HepG2 (cell line): ENCODE measurements around the gene PTPRU.

Experiments used
- CREB1 ChIP-seq, 2 experiments: fragments of 450-650 bp in 1 of 2; IDR thresholded peaks; 2 replicates each; pipeline ENCODE4 v1.6.1; 2016 to 2017; ENCODE audit warnings: control low read depth in 1 of 2, mild to moderate bottlenecking in 1 of 2, missing compliant biosample characterization in 1 of 2, missing genetic modification characterization in 1 of 2
- CTCF ChIP-seq: sonication (generic); formaldehyde crosslinking; IDR thresholded peaks from 2 replicates; pipeline ENCODE4 v1.5.0; 2020; ENCODE audit warnings: mild to moderate bottlenecking, missing genetic modification reagents, moderate library complexity
- TP53 ChIP-seq: sonication (generic); formaldehyde crosslinking; conservative IDR thresholded peaks from 2 replicates; pipeline ENCODE4 v1.4.0; 2020; ENCODE audit warnings: missing genetic modification reagents
- ZNF124 ChIP-seq: sonication (generic); formaldehyde crosslinking; IDR thresholded peaks from 2 replicates; pipeline ENCODE4 v1.4.0; 2020; ENCODE audit warnings: missing genetic modification reagents

GRCh38 chr1:29358183-29358582 lies 121.9 kb downstream of the PTPRU start:
- TF ChIP-seq CREB1 (IDR thresholded peaks at IDR 0.05) = no peak
- no peak for TF ChIP-seq CREB1 (CRISPR knock-in tag; IDR thresholded peaks at IDR 0.05)
- TF ChIP-seq CTCF (CRISPR knock-in tag) = no peak
- TF ChIP-seq ZNF124 (CRISPR knock-in tag) = no peak
- TF ChIP-seq TP53 (CRISPR knock-in tag) = no peak
